ENCODE measurements around the gene SORBS2.
"Not testable (repeated sequence)": the region's sequence is repeated elsewhere in the genome, so short reads cannot be mapped to it uniquely, and the experiment has no call there.

Gene SORBS2

GRCh38 chr4:185735866-185736400 is 76.1 kb downstream of the SORBS2 start:
- no peak for DNase-seq

GRCh38 chr4:185734930-185735329 is 77.1 kb downstream of the SORBS2 start:
- no peak for DNase-seq

GRCh38 chr4:185734214-185734613 is 77.8 kb downstream of the SORBS2 start:
- DNase-seq: no peak

GRCh38 chr4:185730849-185731608 is 81.0 kb downstream of the SORBS2 start:
- no peak for DNase-seq

- DNase-seq: no peak
These were observed 81.6 kb downstream of the SORBS2 start for GRCh38 chr4:185730387-185730786.

- no peak for DNase-seq
These were observed 82.6 kb downstream of the SORBS2 start for GRCh38 chr4:185729391-185729804.

- DNase-seq: no peak
These were observed 83.1 kb downstream of the SORBS2 start for GRCh38 chr4:185728893-185729292.

GRCh38 chr4:185726931-185727330 is 85.1 kb downstream of the SORBS2 start:
- DNase-seq: peak; percentile 52

GRCh38 chr4:185723631-185724260 is 88.2 kb downstream of the SORBS2 start:
- DNase-seq: no peak

- no peak for DNase-seq
These were observed 90.0 kb downstream of the SORBS2 start for GRCh38 chr4:185722029-185722316.

GRCh38 chr4:185721190-185722028 is 90.6 kb downstream of the SORBS2 start:
- no peak for DNase-seq

GRCh38 chr4:185719500-185719858 is 92.5 kb downstream of the SORBS2 start:
- DNase-seq: no peak

- no peak for DNase-seq
These were observed 93.2 kb downstream of the SORBS2 start for GRCh38 chr4:185718578-185719499.

- no peak for DNase-seq
These were observed 94.6 kb downstream of the SORBS2 start for GRCh38 chr4:185717377-185717741.

- no peak for DNase-seq
These were observed 95.2 kb downstream of the SORBS2 start for GRCh38 chr4:185716577-185717376.

- no peak for DNase-seq
These were observed 95.8 kb downstream of the SORBS2 start for GRCh38 chr4:185716141-185716551.

GRCh38 chr4:185714524-185714923 is 97.5 kb downstream of the SORBS2 start:
- DNase-seq: not testable (repeated sequence)

GRCh38 chr4:185713731-185714130 is 98.3 kb downstream of the SORBS2 start:
- DNase-seq: no peak

GRCh38 chr4:185713272-185713671 is 98.7 kb downstream of the SORBS2 start:
- DNase-seq: no peak

GRCh38 chr4:185712350-185713024 is 99.5 kb downstream of the SORBS2 start:
- no peak for DNase-seq

GRCh38 chr4:185711726-185712125 is 100.3 kb downstream of the SORBS2 start:
- no peak for DNase-seq
